ENCODE data around the gene ZNF239. TPM values are rescaled to one million over a fixed set of nuclear protein-coding genes. Genes with fewer than 3 reads are reported as not detected.

The ZNF239 gene
- total and polyA plus RNA-seq, 2 of the 4 experiments (the other 2 are of a cell fraction), result 7.4 to 12.7 TPM

DNA sequence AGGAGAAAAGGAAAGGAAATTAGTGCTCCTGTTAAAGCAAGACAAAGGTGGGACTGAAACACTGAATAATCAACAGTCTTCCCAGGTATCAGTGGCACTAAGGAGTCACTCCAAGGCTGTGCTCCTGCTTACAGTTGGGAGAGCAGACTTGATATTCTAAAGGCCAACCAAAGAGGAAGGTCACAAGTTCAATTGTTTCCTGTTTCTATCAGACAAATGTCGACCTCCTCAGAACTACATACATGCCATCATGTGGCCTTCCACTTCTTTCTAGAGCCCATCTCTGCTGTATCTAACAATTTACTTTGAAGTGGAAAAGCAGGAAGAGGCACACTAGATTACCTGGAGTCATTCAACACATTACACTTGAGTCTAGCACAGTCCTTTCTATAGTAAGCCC is 3.4 kb downstream of the ZNF239 start:
- Histone ChIP-seq H3K27ac (ENCODE audit: insufficient read depth, low read length) (no peak overlapping the region), H3K4me1 (ENCODE audit: control insufficient read depth, insufficient read depth, low read length) (no peaks in the 10 kb centered on the region), H3K36me3 (ENCODE audit: control insufficient read depth, insufficient read depth, low read length) (peaks cover 2% of the 10 kb centered on the region; the same call in 1 of the 2 replicates), H4K91ac (ENCODE audit: insufficient read depth, low read depth, low read length) (no peak overlapping the region), H2BK5ac (ENCODE audit: low read depth, low read length, poor library complexity, severe bottlenecking) (no peak overlapping the region), H4K8ac (ENCODE audit: low read depth in 2 of 2, low read length in 2 of 2) (no peak overlapping the region), H2AK9ac (replicated peaks; ENCODE audit: low read depth, low read length, poor library complexity) (no peak overlapping the region), H3K4me3 (ENCODE audit: insufficient read depth, low read depth, low read length) (no peak overlapping the region), H3K56ac (ENCODE audit: extremely low read depth, insufficient read depth, low read length) (no peak overlapping the region), H3K9me3 (ENCODE audit: control insufficient read depth, insufficient read depth, low read length) (no peaks in the 10 kb centered on the region), H3K14ac (replicated peaks; ENCODE audit: low read depth, low read length) (no peak overlapping the region), H2BK20ac (ENCODE audit: low read depth, low read length) (no peak overlapping the region), H3K18ac (ENCODE audit: low read depth, low read length) (no peak overlapping the region), H4K20me1 (ENCODE audit: insufficient read depth, low read length) (no peaks in the 10 kb centered on the region), H3K9ac (ENCODE audit: low read depth, low read length) (no peak overlapping the region), H3K4me2 (ENCODE audit: low read depth, low read length) (no peak overlapping the region), H3K23ac (ENCODE audit: low read depth, low read length) (no peak overlapping the region), H2AFZ (replicated peaks; ENCODE audit: low read length, poor library complexity) (no peak overlapping the region), H3K79me1 (ENCODE audit: low read depth in 1 of 2, low read length in 2 of 2) (peaks cover 6 to 7% of the 10 kb centered on the region in 2 experiments; a peak in 2 of 4 replicates), H3K27me3 (ENCODE audit: control insufficient read depth, insufficient read depth, low read length) (no peaks in the 10 kb centered on the region), H3K4ac (ENCODE audit: low read depth, low read length) (no peak overlapping the region), H2AK5ac (ENCODE audit: low read depth, low read length) (no peak overlapping the region), H3K9me1 (ENCODE audit: insufficient read depth, low read length) (no peaks in the 10 kb centered on the region), H2BK120ac (ENCODE audit: low read depth, low read length) (no peak overlapping the region), H2BK15ac (ENCODE audit: low read depth, low read length) (no peak overlapping the region), H4K5ac (ENCODE audit: low read depth, low read length) (no peak overlapping the region)
- intact Hi-C loops (cut with micrococcal nuclease) (no loop called here), in situ Hi-C loops (cut with MboI; ENCODE audit: low sequenced_read_pairs) (no loop called here), dilution Hi-C loops (cut with HindIII; ENCODE audit: low sequenced_read_pairs, unreplicated experiment) (no loop called here)
- ATAC-seq (ENCODE audit: low read depth), result no peak
- ChIA-PET POLR2A (ENCODE audit: unreplicated experiment) (no interaction called here), CTCF (no interaction called here)
- TF ChIP-seq RFX5 (IDR thresholded peaks at IDR 0.05; ENCODE audit: low read depth, low read length), result no peak
- TF ChIP-seq CTCF (conservative IDR thresholded peaks at IDR 0.05; ENCODE audit: low read depth, low read length), result no peak
- TF ChIP-seq SMC3 (IDR thresholded peaks at IDR 0.05; ENCODE audit: low read depth, low read length), result no peak
- TF ChIP-seq RCOR1 (IDR thresholded peaks at IDR 0.05; ENCODE audit: insufficient replicate concordance, low read length), result no peak
- no peak for TF ChIP-seq MAZ (IDR thresholded peaks at IDR 0.05; ENCODE audit: borderline replicate concordance, low read depth, low read length)
- no peak for TF ChIP-seq USF2 (IDR thresholded peaks at IDR 0.05; ENCODE audit: low read depth, low read length)
- TF ChIP-seq FOS (IDR thresholded peaks at IDR 0.05; ENCODE audit: low read depth, low read length), result no peak
- TF ChIP-seq BHLHE40 (IDR thresholded peaks at IDR 0.05; ENCODE audit: low read depth, low read length), result no peak
- no peak for TF ChIP-seq CHD1 (IDR thresholded peaks at IDR 0.05; ENCODE audit: low read depth, low read length)
- no peak for TF ChIP-seq MAFK (IDR thresholded peaks at IDR 0.05; ENCODE audit: low read depth, low read length)
- TF ChIP-seq NFE2L2 (IDR thresholded peaks at IDR 0.05; ENCODE audit: low read depth, low read length), result no peak
- TF ChIP-seq ELK1 (IDR thresholded peaks at IDR 0.05; ENCODE audit: borderline replicate concordance, low read depth, low read length), result no peak
- TF ChIP-seq RAD21 (IDR thresholded peaks at IDR 0.05; ENCODE audit: low read length), result no peak
- TF ChIP-seq MXI1 (IDR thresholded peaks at IDR 0.05; ENCODE audit: borderline replicate concordance, low read depth, low read length), result no peak
- no peak for TF ChIP-seq CEBPB (IDR thresholded peaks at IDR 0.05; ENCODE audit: low read depth, low read length)
- TF ChIP-seq POLR2A (IDR thresholded peaks at IDR 0.05; ENCODE audit: low read depth, low read length), result no peak
- no CpG with 5 or more reads among the region's 1 CpG for WGBS, 2 experiments (ENCODE audit: extremely low coverage in 2 of 2, insufficient read length in 1 of 2)
- no peak for DNase-seq
- BruUV-seq (replicated peaks), result no TSS peak

Measured in IMR-90 (cell line).